ENCODE measurements around the gene FHIT.

Gene FHIT

GRCh38 chr3:61065451-61066011 lies 185.7 kb downstream of the FHIT start:
- no peak overlapping the region for H3K9ac ChIP-seq (ENCODE audit: low read length)
- H3K27ac ChIP-seq (ENCODE audit: low read depth, low read length), result no peak overlapping the region
- no peaks in the 10 kb centered on the region for H3K4me1 ChIP-seq (ENCODE audit: control insufficient read depth, low read depth, low read length)
- H3K27me3 ChIP-seq (ENCODE audit: insufficient read depth, low read length, poor library complexity), result no peaks in the 10 kb centered on the region
- no peak overlapping the region for H2BK15ac ChIP-seq (replicated peaks; ENCODE audit: low read depth)
- H2AK5ac ChIP-seq (ENCODE audit: low read length), result no peak overlapping the region
- no peak for DNase-seq
- WGBS (ENCODE audit: extremely low coverage, insufficient coverage, low lambda C conversion rate), result no CpG with 5 or more reads among the region's 3 CpGs
- no peak overlapping the region for H3K56ac ChIP-seq (ENCODE audit: low read length)
- H4K5ac ChIP-seq (ENCODE audit: low read length), result no peak overlapping the region
- no peak overlapping the region for H3K4ac ChIP-seq (ENCODE audit: low read depth, low read length)
- no peak overlapping the region for H3K4me2 ChIP-seq (ENCODE audit: low read length)
- no peak overlapping the region for H4K8ac ChIP-seq (ENCODE audit: low read depth, low read length)
- H2BK5ac ChIP-seq (ENCODE audit: low read length), result no peak overlapping the region
- H3K36me3 ChIP-seq (ENCODE audit: control insufficient read depth, insufficient read depth, low read length), result no peaks in the 10 kb centered on the region
- H3K18ac ChIP-seq (ENCODE audit: low read length), result no peak overlapping the region
- no peak overlapping the region for H3K23ac ChIP-seq (ENCODE audit: low read length)
- no peak overlapping the region for H3K4me3 ChIP-seq (ENCODE audit: low read length)
- H3K79me2 ChIP-seq (ENCODE audit: control insufficient read depth, insufficient read depth, low read length), result no peaks in the 10 kb centered on the region
- no peak overlapping the region for H2BK120ac ChIP-seq (ENCODE audit: low read depth, low read length)
- no peaks in the 10 kb centered on the region for H3K79me1 ChIP-seq (ENCODE audit: low read length)

- Histone ChIP-seq H4K5ac (ENCODE audit: low read length) (no peak overlapping the region), H2BK15ac (replicated peaks; ENCODE audit: low read depth) (no peak overlapping the region), H3K4me1 (ENCODE audit: control insufficient read depth, low read depth, low read length) (no peaks in the 10 kb centered on the region), H3K36me3 (ENCODE audit: control insufficient read depth, insufficient read depth, low read length) (no peaks in the 10 kb centered on the region), H2BK5ac (ENCODE audit: low read length) (no peak overlapping the region), H3K27me3 (ENCODE audit: insufficient read depth, low read length, poor library complexity) (no peaks in the 10 kb centered on the region), H3K4ac (ENCODE audit: low read depth, low read length) (no peak overlapping the region), H3K4me3 (ENCODE audit: low read length) (no peak overlapping the region), H2BK120ac (ENCODE audit: low read depth, low read length) (no peak overlapping the region), H4K8ac (ENCODE audit: low read depth, low read length) (no peak overlapping the region), H3K9ac (ENCODE audit: low read length) (no peak overlapping the region), H3K23ac (ENCODE audit: low read length) (no peak overlapping the region), H3K56ac (ENCODE audit: low read length) (no peak overlapping the region), H3K27ac (ENCODE audit: low read depth, low read length) (no peak overlapping the region), H2AK5ac (ENCODE audit: low read length) (no peak overlapping the region), H3K79me2 (ENCODE audit: control insufficient read depth, insufficient read depth, low read length) (no peaks in the 10 kb centered on the region), H3K4me2 (ENCODE audit: low read length) (no peak overlapping the region), H3K79me1 (ENCODE audit: low read length) (no peaks in the 10 kb centered on the region), H3K18ac (ENCODE audit: low read length) (no peak overlapping the region)
- WGBS (ENCODE audit: extremely low coverage, insufficient coverage, low lambda C conversion rate), result no CpG with 5 or more reads among the region's 2 CpGs
- no peak for DNase-seq
These were observed 190.0 kb downstream of the FHIT start for GRCh38 chr3:61061092-61061723.

- Histone ChIP-seq H4K8ac (ENCODE audit: low read depth, low read length) (no peak overlapping the region), H2BK120ac (ENCODE audit: low read depth, low read length) (no peak overlapping the region), H2BK5ac (ENCODE audit: low read length) (no peak overlapping the region), H4K5ac (ENCODE audit: low read length) (no peak overlapping the region), H3K36me3 (ENCODE audit: control insufficient read depth, insufficient read depth, low read length) (no peaks in the 10 kb centered on the region), H3K23ac (ENCODE audit: low read length) (no peak overlapping the region), H3K27ac (ENCODE audit: low read depth, low read length) (no peak overlapping the region), H3K9ac (ENCODE audit: low read length) (no peak overlapping the region), H3K27me3 (ENCODE audit: insufficient read depth, low read length, poor library complexity) (no peaks in the 10 kb centered on the region), H3K56ac (ENCODE audit: low read length) (no peak overlapping the region), H3K79me2 (ENCODE audit: control insufficient read depth, insufficient read depth, low read length) (no peaks in the 10 kb centered on the region), H3K79me1 (ENCODE audit: low read length) (no peaks in the 10 kb centered on the region), H3K4me1 (ENCODE audit: control insufficient read depth, low read depth, low read length) (no peaks in the 10 kb centered on the region), H3K4me2 (ENCODE audit: low read length) (no peak overlapping the region), H2BK15ac (replicated peaks; ENCODE audit: low read depth) (no peak overlapping the region), H3K4ac (ENCODE audit: low read depth, low read length) (no peak overlapping the region), H3K4me3 (ENCODE audit: low read length) (no peak overlapping the region), H3K18ac (ENCODE audit: low read length) (no peak overlapping the region), H2AK5ac (ENCODE audit: low read length) (no peak overlapping the region)
- no CpG with 5 or more reads among the region's 2 CpGs for WGBS (ENCODE audit: extremely low coverage, insufficient coverage, low lambda C conversion rate)
- no peak for DNase-seq
These were observed 190.8 kb downstream of the FHIT start for GRCh38 chr3:61060411-61060861.

GRCh38 chr3:61058836-61059235 lies 192.4 kb downstream of the FHIT start:
- no peak overlapping the region for H2BK5ac ChIP-seq (ENCODE audit: low read length)
- no peak overlapping the region for H3K4me2 ChIP-seq (ENCODE audit: low read length)
- no peak overlapping the region for H2AK5ac ChIP-seq (ENCODE audit: low read length)
- no peaks in the 10 kb centered on the region for H3K36me3 ChIP-seq (ENCODE audit: control insufficient read depth, insufficient read depth, low read length)
- no peak overlapping the region for H4K8ac ChIP-seq (ENCODE audit: low read depth, low read length)
- no peak overlapping the region for H3K9ac ChIP-seq (ENCODE audit: low read length)
- H2BK15ac ChIP-seq (replicated peaks; ENCODE audit: low read depth), result no peak overlapping the region
- no peaks in the 10 kb centered on the region for H3K79me2 ChIP-seq (ENCODE audit: control insufficient read depth, insufficient read depth, low read length)
- DNase-seq, result no peak
- H3K4me3 ChIP-seq (ENCODE audit: low read length), result no peak overlapping the region
- H3K18ac ChIP-seq (ENCODE audit: low read length), result no peak overlapping the region
- H3K4me1 ChIP-seq (ENCODE audit: control insufficient read depth, low read depth, low read length), result no peaks in the 10 kb centered on the region
- H4K5ac ChIP-seq (ENCODE audit: low read length), result no peak overlapping the region
- H3K56ac ChIP-seq (ENCODE audit: low read length), result no peak overlapping the region
- H3K79me1 ChIP-seq (ENCODE audit: low read length), result no peaks in the 10 kb centered on the region
- H3K27me3 ChIP-seq (ENCODE audit: insufficient read depth, low read length, poor library complexity), result no peaks in the 10 kb centered on the region
- no peak overlapping the region for H3K4ac ChIP-seq (ENCODE audit: low read depth, low read length)
- WGBS (ENCODE audit: extremely low coverage, insufficient coverage, low lambda C conversion rate), result no CpG with 5 or more reads among the region's 2 CpGs
- no peak overlapping the region for H2BK120ac ChIP-seq (ENCODE audit: low read depth, low read length)
- no peak overlapping the region for H3K27ac ChIP-seq (ENCODE audit: low read depth, low read length)
- H3K23ac ChIP-seq (ENCODE audit: low read length), result no peak overlapping the region

- Histone ChIP-seq H4K8ac (ENCODE audit: low read depth, low read length) (no peak overlapping the region), H3K4me2 (ENCODE audit: low read length) (no peak overlapping the region), H3K4ac (ENCODE audit: low read depth, low read length) (no peak overlapping the region), H3K18ac (ENCODE audit: low read length) (no peak overlapping the region), H3K27me3 (ENCODE audit: insufficient read depth, low read length, poor library complexity) (no peaks in the 10 kb centered on the region), H2BK5ac (ENCODE audit: low read length) (no peak overlapping the region), H3K9ac (ENCODE audit: low read length) (no peak overlapping the region), H2AK5ac (ENCODE audit: low read length) (no peak overlapping the region), H3K56ac (ENCODE audit: low read length) (no peak overlapping the region), H4K5ac (ENCODE audit: low read length) (no peak overlapping the region), H3K4me1 (ENCODE audit: control insufficient read depth, low read depth, low read length) (no peaks in the 10 kb centered on the region), H3K36me3 (ENCODE audit: control insufficient read depth, insufficient read depth, low read length) (no peaks in the 10 kb centered on the region), H3K27ac (ENCODE audit: low read depth, low read length) (no peak overlapping the region), H3K4me3 (ENCODE audit: low read length) (no peak overlapping the region), H3K23ac (ENCODE audit: low read length) (no peak overlapping the region), H3K79me2 (ENCODE audit: control insufficient read depth, insufficient read depth, low read length) (no peaks in the 10 kb centered on the region), H2BK15ac (replicated peaks; ENCODE audit: low read depth) (no peak overlapping the region), H3K79me1 (ENCODE audit: low read length) (no peaks in the 10 kb centered on the region), H2BK120ac (ENCODE audit: low read depth, low read length) (no peak overlapping the region)
- WGBS (ENCODE audit: extremely low coverage, insufficient coverage, low lambda C conversion rate), result no CpG with 5 or more reads among the region's 4 CpGs
- DNase-seq, result no peak
These were observed 193.8 kb downstream of the FHIT start for GRCh38 chr3:61057464-61057863.

- DNase-seq, result no peak
- no CpG with 5 or more reads among the region's 1 CpG for WGBS (ENCODE audit: extremely low coverage, insufficient coverage, low lambda C conversion rate)
- H2BK120ac ChIP-seq (ENCODE audit: low read depth, low read length), result no peak overlapping the region
These were observed 195.8 kb downstream of the FHIT start for GRCh38 chr3:61055447-61055846.

More at GRCh38 chr3:61055447-61055846, 195.8 kb downstream of the FHIT start:
- no peak overlapping the region for H3K9ac ChIP-seq (ENCODE audit: low read length)
- H3K18ac ChIP-seq (ENCODE audit: low read length), result no peak overlapping the region
- no peak overlapping the region for H3K4me3 ChIP-seq (ENCODE audit: low read length)
- no peaks in the 10 kb centered on the region for H3K79me2 ChIP-seq (ENCODE audit: control insufficient read depth, insufficient read depth, low read length)
- H4K5ac ChIP-seq (ENCODE audit: low read length), result no peak overlapping the region
- H3K79me1 ChIP-seq (ENCODE audit: low read length), result no peaks in the 10 kb centered on the region
- no peak overlapping the region for H2BK15ac ChIP-seq (replicated peaks; ENCODE audit: low read depth)
- no peak overlapping the region for H3K4me2 ChIP-seq (ENCODE audit: low read length)
- H3K4me1 ChIP-seq (ENCODE audit: control insufficient read depth, low read depth, low read length), result no peaks in the 10 kb centered on the region
- H3K23ac ChIP-seq (ENCODE audit: low read length), result no peak overlapping the region
- H2AK5ac ChIP-seq (ENCODE audit: low read length), result no peak overlapping the region
- no peak overlapping the region for H3K27ac ChIP-seq (ENCODE audit: low read depth, low read length)
- no peak overlapping the region for H3K4ac ChIP-seq (ENCODE audit: low read depth, low read length)
- no peak overlapping the region for H2BK5ac ChIP-seq (ENCODE audit: low read length)
- H3K56ac ChIP-seq (ENCODE audit: low read length), result no peak overlapping the region
- H3K36me3 ChIP-seq (ENCODE audit: control insufficient read depth, insufficient read depth, low read length), result no peaks in the 10 kb centered on the region
- no peak overlapping the region for H4K8ac ChIP-seq (ENCODE audit: low read depth, low read length)
- H3K27me3 ChIP-seq (ENCODE audit: insufficient read depth, low read length, poor library complexity), result no peaks in the 10 kb centered on the region
